PC-9 (cell line): ENCODE measurements around the gene DGCR2. TPM values are rescaled to one million over a fixed set of nuclear protein-coding genes. Genes with fewer than 3 reads are reported as not detected.

Source experiments
- BruUV-seq: library from RNA; stranded (reverse); fragments of 400-500 nt; replicated peaks from 2 replicates; lab custom pipeline; 2021; lab: Mats Ljungman, UMichigan
- CTCF ChIA-PET: fragments of 300-600 bp; sonication (Branson Sonifier 250); formaldehyde crosslinking; loops from one replicate; lab custom pipeline; 2022; ENCODE audit warnings: antibody characterized with exemption; lab: Charles Lee
- POLR2A ChIA-PET: fragments of 300-600 bp; sonication (Branson Sonifier 250); formaldehyde crosslinking; loops from one replicate; lab custom pipeline; 2022; ENCODE audit warnings: antibody characterized with exemption; ENCODE audit not compliant: unreplicated experiment; lab: Charles Lee
- DNase-seq, 2 experiments: peaks; one replicate each; pipeline versions ENCODE4 v3.0.0 to v3.0.0-alpha.2; 2015 to 2022; ENCODE audit warnings: mixed read lengths in 1 of 2
- H2AFZ ChIP-seq: fragments of 200-600 bp; sonication (generic); 2 replicates; pipeline ENCODE4 v1.8.1; 2017; ENCODE audit warnings: antibody characterized with exemption
- H3F3A ChIP-seq: fragments of 200-600 bp; sonication (generic); 2 replicates; pipeline ENCODE4 v1.8.1; 2017; ENCODE audit warnings: antibody characterized with exemption, mild to moderate bottlenecking, low read depth; ENCODE audit not compliant: insufficient read depth
- H3K27ac ChIP-seq: fragments of 200-600 bp; sonication (generic); 2 replicates; pipeline ENCODE4 v1.6.1; 2016; ENCODE audit warnings: mixed run types
- H3K27me3 ChIP-seq: fragments of 200-600 bp; sonication (generic); 2 replicates; pipeline ENCODE4 v1.6.1; 2016; ENCODE audit warnings: low read depth, mixed run types; ENCODE audit not compliant: insufficient read depth
- H3K36me3 ChIP-seq: fragments of 200-600 bp; sonication (generic); 2 replicates; pipeline ENCODE4 v1.6.1; 2016; ENCODE audit warnings: low read depth, mixed run types
- H3K4me1 ChIP-seq: fragments of 200-600 bp; sonication (generic); replicated peaks from 2 replicates; pipeline ENCODE4 v1.6.1; 2016; ENCODE audit warnings: mixed run types; ENCODE audit not compliant: insufficient read depth
- H3K4me2 ChIP-seq: fragments of 200-600 bp; sonication (generic); 2 replicates; pipeline ENCODE4 v1.6.1; 2017; ENCODE audit warnings: mixed run types
- H3K4me3 ChIP-seq: fragments of 200-600 bp; sonication (generic); 2 replicates; pipeline ENCODE4 v1.6.1; 2016; ENCODE audit warnings: mixed run types
- H3K79me2 ChIP-seq: fragments of 200-600 bp; sonication (generic); 2 replicates; pipeline ENCODE4 v1.6.1; 2017; ENCODE audit warnings: low read depth, mixed run types
- H3K9me2 ChIP-seq: fragments of 200-600 bp; sonication (generic); 2 replicates; pipeline ENCODE4 v1.8.1; 2017; ENCODE audit warnings: mild to moderate bottlenecking; ENCODE audit not compliant: insufficient read depth
- H3K9me3 ChIP-seq: fragments of 200-600 bp; sonication (generic); 2 replicates; pipeline ENCODE4 v1.8.1; 2016; ENCODE audit warnings: low read depth; ENCODE audit not compliant: insufficient read depth
- H4K20me1 ChIP-seq: fragments of 200-600 bp; sonication (generic); 2 replicates; pipeline ENCODE4 v1.8.1; 2017; ENCODE audit not compliant: insufficient read depth
- EZH2 ChIP-seq: fragments of 200-600 bp; sonication (generic); IDR thresholded peaks from 2 replicates; pipeline ENCODE4 v1.8.0; 2017; ENCODE audit warnings: antibody characterized with exemption, low read depth
- intact Hi-C: fragments of 100-400 bp; cut with micrococcal nuclease; formaldehyde crosslinking; loops from one replicate; pipeline ENCODE4 v1.10.0; 2022; ENCODE audit not compliant: unreplicated experiment
- total RNA-seq: library from RNA; stranded (reverse); gene quantifications from 2 replicates; pipeline ENCODE4 v1.2.3, GENCODE V29; 2021
- TF ChIP-seq, protein P1 (sequence below): fragments of 200-600 bp; sonication (generic); conservative IDR thresholded peaks from 2 replicates; pipeline ENCODE4 v1.6.1; 2017; ENCODE audit warnings: mixed run types, antibody characterized with exemption, mild to moderate bottlenecking, moderate library complexity

Gene DGCR2
- total RNA-seq, 1 experiment from 2014 or later = 37.6 TPM

DNA sequence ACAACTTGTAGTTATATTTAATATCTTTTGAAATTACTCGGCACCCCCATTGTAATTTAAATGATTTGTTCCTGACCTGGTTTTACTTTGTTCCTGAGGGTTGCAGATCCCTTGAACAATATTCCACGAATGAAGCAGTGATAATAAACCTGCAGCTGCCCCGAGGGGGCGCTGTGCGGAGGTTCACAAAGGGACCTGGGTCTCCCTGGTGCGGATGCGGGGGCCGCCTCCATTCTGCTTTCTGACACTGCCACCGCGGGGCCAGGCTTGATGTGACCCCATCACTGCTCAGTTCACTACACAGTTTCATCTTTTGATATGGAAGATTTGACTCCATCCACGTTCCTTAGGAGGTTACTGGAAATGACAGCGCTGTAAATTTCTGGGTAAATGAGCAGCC lies 123.2 kb downstream of the DGCR2 start:
- no peaks in the 10 kb centered on the region for H3K79me2 ChIP-seq
- CTCF ChIA-PET = no interaction called here

DNA sequence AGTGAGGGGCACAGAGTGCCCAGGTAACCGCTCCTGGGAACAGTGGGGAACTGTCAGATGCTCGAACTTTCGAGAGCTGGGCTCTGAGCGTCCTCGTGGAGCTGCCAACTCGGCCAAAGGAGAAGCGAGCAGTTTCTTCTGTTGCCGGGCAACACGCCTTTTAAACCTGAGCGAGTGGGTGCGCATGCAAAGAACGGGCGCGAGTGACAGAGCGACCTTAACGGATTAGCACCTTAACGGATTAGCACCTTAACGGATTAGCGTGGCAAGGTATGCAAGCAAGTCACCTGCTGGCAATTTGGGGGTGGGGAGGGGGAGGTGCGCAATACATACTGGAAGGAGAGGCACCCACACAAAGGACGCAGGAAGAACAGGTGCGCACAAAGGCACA lies 124.3 kb downstream of the DGCR2 start:
- H3K27ac ChIP-seq = no peak overlapping the region
- no peak for TF ChIP-seq EZH2
- TF ChIP-seq, protein P1, sequence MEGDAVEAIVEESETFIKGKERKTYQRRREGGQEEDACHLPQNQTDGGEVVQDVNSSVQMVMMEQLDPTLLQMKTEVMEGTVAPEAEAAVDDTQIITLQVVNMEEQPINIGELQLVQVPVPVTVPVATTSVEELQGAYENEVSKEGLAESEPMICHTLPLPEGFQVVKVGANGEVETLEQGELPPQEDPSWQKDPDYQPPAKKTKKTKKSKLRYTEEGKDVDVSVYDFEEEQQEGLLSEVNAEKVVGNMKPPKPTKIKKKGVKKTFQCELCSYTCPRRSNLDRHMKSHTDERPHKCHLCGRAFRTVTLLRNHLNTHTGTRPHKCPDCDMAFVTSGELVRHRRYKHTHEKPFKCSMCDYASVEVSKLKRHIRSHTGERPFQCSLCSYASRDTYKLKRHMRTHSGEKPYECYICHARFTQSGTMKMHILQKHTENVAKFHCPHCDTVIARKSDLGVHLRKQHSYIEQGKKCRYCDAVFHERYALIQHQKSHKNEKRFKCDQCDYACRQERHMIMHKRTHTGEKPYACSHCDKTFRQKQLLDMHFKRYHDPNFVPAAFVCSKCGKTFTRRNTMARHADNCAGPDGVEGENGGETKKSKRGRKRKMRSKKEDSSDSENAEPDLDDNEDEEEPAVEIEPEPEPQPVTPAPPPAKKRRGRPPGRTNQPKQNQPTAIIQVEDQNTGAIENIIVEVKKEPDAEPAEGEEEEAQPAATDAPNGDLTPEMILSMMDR = no peak
- H3K27me3 ChIP-seq = peaks cover 20% of the 10 kb centered on the region; the same call in 1 of the 2 replicates
- H2AFZ ChIP-seq = no peak overlapping the region
- no peaks in the 10 kb centered on the region for H3F3A ChIP-seq
- H3K9me3 ChIP-seq = no peaks in the 10 kb centered on the region
- no peak overlapping the region for H3K4me2 ChIP-seq
- no peaks in the 10 kb centered on the region for H4K20me1 ChIP-seq
- DNase-seq = no peak
- no peaks in the 10 kb centered on the region for H3K4me1 ChIP-seq
- H3K36me3 ChIP-seq = no peaks in the 10 kb centered on the region
- H3K9me2 ChIP-seq = no peaks in the 10 kb centered on the region
- BruUV-seq = no TSS peak
- no peaks in the 10 kb centered on the region for H3K79me2 ChIP-seq
- ChIA-PET CTCF (no interaction called here), POLR2A (no interaction called here)
- no peak overlapping the region for H3K4me3 ChIP-seq
- intact Hi-C loops = no loop called here

More for the DNA sequence above, 123.2 kb downstream of the DGCR2 start:
- no TSS peak for BruUV-seq
- Histone ChIP-seq H3K27me3 (peaks cover 23% of the 10 kb centered on the region; the same call in 1 of the 2 replicates), H3F3A (no peaks in the 10 kb centered on the region), H3K4me3 (no peak overlapping the region), H2AFZ (no peak overlapping the region), H3K4me2 (no peak overlapping the region), H3K9me3 (no peaks in the 10 kb centered on the region), H4K20me1 (no peaks in the 10 kb centered on the region), H3K9me2 (no peaks in the 10 kb centered on the region), H3K27ac (no peak overlapping the region), H3K4me1 (no peaks in the 10 kb centered on the region), H3K36me3 (no peaks in the 10 kb centered on the region)
- no peak for TF ChIP-seq EZH2
- TF ChIP-seq, protein P1 = no peak; the same call in 1 of the 2 replicates
- intact Hi-C loops = no loop called here
- no peak for DNase-seq
- POLR2A ChIA-PET = no interaction called here

DNA sequence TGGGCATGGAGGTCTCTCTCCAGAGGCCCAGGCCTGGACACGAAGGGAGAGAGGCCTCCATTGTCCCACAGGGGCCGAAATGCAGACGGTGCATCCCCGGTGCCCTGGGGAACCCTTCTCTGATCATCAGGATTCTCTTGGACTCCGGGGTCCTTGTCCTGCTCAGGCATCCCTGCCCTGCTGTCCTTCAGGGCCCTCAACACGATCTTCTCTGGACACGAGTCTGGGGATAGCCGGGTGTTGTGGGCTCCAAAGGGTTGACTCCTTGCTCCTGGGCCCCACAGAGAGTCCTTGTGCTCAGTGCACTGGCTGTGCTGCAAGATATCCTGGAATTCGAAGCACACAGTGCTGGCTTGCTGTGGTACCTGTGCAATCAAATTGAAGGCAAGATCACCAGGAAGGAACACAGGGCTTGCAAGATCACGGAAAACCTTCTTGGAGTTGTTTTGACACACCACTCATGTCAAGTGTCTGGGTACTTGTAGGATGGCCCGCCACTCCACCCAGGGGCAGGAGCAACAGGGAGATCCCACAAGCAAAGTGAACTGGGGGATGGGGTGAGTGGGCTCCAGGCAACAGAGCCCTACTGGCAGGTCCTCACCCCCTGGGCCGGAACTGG lies 124.8 kb downstream of the DGCR2 start:
- Histone ChIP-seq H4K20me1 (no peaks in the 10 kb centered on the region), H3K4me1 (no peaks in the 10 kb centered on the region), H3K36me3 (no peaks in the 10 kb centered on the region), H3F3A (no peaks in the 10 kb centered on the region), H3K9me2 (no peaks in the 10 kb centered on the region), H3K9me3 (no peaks in the 10 kb centered on the region), H3K27me3 (peaks cover 14% of the 10 kb centered on the region; the same call in 1 of the 2 replicates), H3K27ac (no peak overlapping the region), H3K4me3 (no peak overlapping the region), H3K79me2 (no peaks in the 10 kb centered on the region), H3K4me2 (no peak overlapping the region), H2AFZ (no peak overlapping the region)
- CTCF ChIA-PET = no interaction called here
- DNase-seq = no peak
- TF ChIP-seq, protein P1 = no peak
- no peak for TF ChIP-seq EZH2
- POLR2A ChIA-PET = no interaction called here
- intact Hi-C loops = no loop called here
- no TSS peak for BruUV-seq
